H1 (cell line): Measurements from ENCODE around the gene CREBL2.

Source experiments
- EZH2 ChIP-seq: fragments of 200-600 bp; sonication (generic); IDR thresholded peaks from 2 replicates; pipeline ENCODE4 v1.7.1; 2012; ENCODE audit warnings: low read depth, mild to moderate bottlenecking, moderate library complexity, low read length, inconsistent platforms; ENCODE audit not compliant: severe bottlenecking
- JUND ChIP-seq: IDR thresholded peaks from 2 replicates; pipeline ENCODE4 v1.6.1; 2011; ENCODE audit warnings: mild to moderate bottlenecking, improper control_type of control experiment, low read length
- POLR2A ChIP-seq, 2 experiments: IDR thresholded peaks; 1 replicate in 1 of 2; 2 replicates in 1 of 2; pipeline ENCODE4 v1.6.1; 2011; ENCODE audit warnings: low read depth in 2 of 2, low read length in 2 of 2, mild to moderate bottlenecking in 2 of 2; ENCODE audit errors: control extremely low read depth in 1 of 2
- SP1 ChIP-seq: IDR thresholded peaks from 2 replicates; pipeline ENCODE4 v1.6.1; 2011; ENCODE audit warnings: low read depth, low read length
- TAF1 ChIP-seq: IDR thresholded peaks from 2 replicates; pipeline ENCODE4 v1.6.1; 2011; ENCODE audit warnings: mild to moderate bottlenecking, low read depth, low read length
- TF ChIP-seq, protein P1 (sequence below), 3 experiments: IDR thresholded peaks; 1 replicate in 2 of 3; 2 replicates in 1 of 3; pipeline versions ENCODE4 v1.5.1 to v1.6.1; 2011; ENCODE audit warnings: low read length in 3 of 3, mild to moderate bottlenecking in 3 of 3, inconsistent platforms in 2 of 3, low read depth in 1 of 3, moderate library complexity in 1 of 3; ENCODE audit not compliant: insufficient read depth in 1 of 3; ENCODE audit errors: control extremely low read depth in 1 of 3

DNA sequence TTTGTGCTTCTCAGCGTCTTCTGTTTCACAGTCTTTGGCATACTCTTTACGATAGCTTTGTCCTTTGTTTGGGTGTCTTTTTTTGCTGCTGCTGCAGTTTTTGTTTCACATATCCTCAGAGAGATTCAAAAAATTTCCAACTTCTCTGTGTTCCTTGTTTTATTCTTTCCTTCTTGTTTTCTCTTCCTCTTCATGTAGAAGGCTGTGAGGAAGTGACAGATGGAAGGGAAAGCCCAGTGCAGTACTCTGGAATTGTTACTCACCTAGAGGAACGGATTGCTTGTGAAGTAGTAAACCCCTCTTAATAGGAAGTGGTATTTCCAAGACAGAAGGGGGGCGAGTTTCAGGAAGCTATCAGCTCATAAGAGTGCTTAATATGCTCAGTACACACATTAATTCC is 1.7 kb downstream of the CREBL2 start:
- no peak for TF ChIP-seq EZH2
- no peak for TF ChIP-seq TAF1
- no peak for TF ChIP-seq JUND
- TF ChIP-seq POLR2A (IDR thresholded peaks at IDR 0.05; ENCODE audit: control extremely low read depth in 1 of 2, low read depth in 2 of 2, low read length in 2 of 2), result no peak
- TF ChIP-seq, protein P1, sequence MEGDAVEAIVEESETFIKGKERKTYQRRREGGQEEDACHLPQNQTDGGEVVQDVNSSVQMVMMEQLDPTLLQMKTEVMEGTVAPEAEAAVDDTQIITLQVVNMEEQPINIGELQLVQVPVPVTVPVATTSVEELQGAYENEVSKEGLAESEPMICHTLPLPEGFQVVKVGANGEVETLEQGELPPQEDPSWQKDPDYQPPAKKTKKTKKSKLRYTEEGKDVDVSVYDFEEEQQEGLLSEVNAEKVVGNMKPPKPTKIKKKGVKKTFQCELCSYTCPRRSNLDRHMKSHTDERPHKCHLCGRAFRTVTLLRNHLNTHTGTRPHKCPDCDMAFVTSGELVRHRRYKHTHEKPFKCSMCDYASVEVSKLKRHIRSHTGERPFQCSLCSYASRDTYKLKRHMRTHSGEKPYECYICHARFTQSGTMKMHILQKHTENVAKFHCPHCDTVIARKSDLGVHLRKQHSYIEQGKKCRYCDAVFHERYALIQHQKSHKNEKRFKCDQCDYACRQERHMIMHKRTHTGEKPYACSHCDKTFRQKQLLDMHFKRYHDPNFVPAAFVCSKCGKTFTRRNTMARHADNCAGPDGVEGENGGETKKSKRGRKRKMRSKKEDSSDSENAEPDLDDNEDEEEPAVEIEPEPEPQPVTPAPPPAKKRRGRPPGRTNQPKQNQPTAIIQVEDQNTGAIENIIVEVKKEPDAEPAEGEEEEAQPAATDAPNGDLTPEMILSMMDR (IDR thresholded peaks at IDR 0.05; ENCODE audit: control extremely low read depth in 1 of 3, insufficient read depth in 1 of 3, low read depth in 1 of 3, low read length in 3 of 3), result no peak
- TF ChIP-seq SP1, result no peak
